Testis (tissue), 5 donors: Measurements from ENCODE around the gene MAPK11. TPM values are rescaled to one million over a fixed set of nuclear protein-coding genes. Genes with fewer than 3 reads are reported as not detected.
A peak's percentile ranks its signal among the peaks of the same experiment; 100 is the strongest.

Experiments
- DNase-seq: peaks from one replicate; pipeline ENCODE4 v3.0.0-alpha.2; 2019
- H3K27ac ChIP-seq, 2 donors: fragments of 200-600 bp; sonication (generic); one replicate each; pipeline ENCODE4 v1.5.1; 2019
- H3K27me3 ChIP-seq: fragments of 200-600 bp; sonication (generic); one replicate; pipeline ENCODE4 v1.5.1; 2019
- H3K36me3 ChIP-seq: fragments of 200-600 bp; sonication (generic); one replicate; pipeline ENCODE4 v1.5.1; 2017; ENCODE audit warnings: low read depth; ENCODE audit errors: missing control alignments
- H3K4me1 ChIP-seq: fragments of 200-600 bp; sonication (generic); one replicate; pipeline ENCODE4 v1.5.1; 2019
- H3K4me3 ChIP-seq, 2 donors: fragments of 200-600 bp; sonication (generic); one replicate each; pipeline ENCODE4 v1.5.1; 2017 to 2019
- H3K9me3 ChIP-seq: fragments of 200-600 bp; sonication (generic); one replicate; pipeline ENCODE4 v1.5.1; 2017
- CTCF ChIP-seq, 3 experiments: fragments of 450-650 bp in 2 of 3; fragments of 200-600 bp in 1 of 3; sonication (generic) in 1 of 3; IDR thresholded peaks; one replicate each; pipeline ENCODE4 v1.5.1; 2016 to 2019; ENCODE audit warnings: antibody characterized with exemption in 3 of 3, mild to moderate bottlenecking in 2 of 3, moderate library complexity in 1 of 3
- POLR2A ChIP-seq: fragments of 450-650 bp; IDR thresholded peaks from one replicate; pipeline ENCODE4 v1.6.1; 2017; ENCODE audit warnings: antibody characterized with exemption, mild to moderate bottlenecking, moderate library complexity
- WGBS, 2 donors: methylation state at CpG; one replicate each; pipeline ENCODE4 v1.1.5; 2018; 5-methylcytosine and 5-hydroxymethylcytosine counted together
- intact Hi-C: fragments of 100-400 bp; cut with DNase I; formaldehyde crosslinking; loops from one replicate; pipeline ENCODE4 v1.15.1; 2023; ENCODE audit warnings: low total_unique reads
- long read RNA-seq, 2 donors: transcript quantifications; one replicate each; lab custom pipeline, GENCODE V29; 2026
- polyA plus RNA-seq: library from polyadenylated mRNA; stranded (reverse); fragments of 350-450 nt; fragmentation: Illumina TruSeq; extraction: RNeasy Lipid Tissue Mini Kit (QIAGEN cat#74804); gene quantifications from one replicate; pipeline ENCODE4 v1.2.3, GENCODE V29; 2014; ENCODE audit warnings: low read depth, low replicate concordance; ENCODE audit not compliant: insufficient read depth
- total RNA-seq, 2 donors: library from RNA; depleted of rRNA; stranded (reverse); fragments of >200 nt; gene quantifications; one replicate each; pipeline ENCODE4 v1.2.3, GENCODE V29; 2016

MAPK11 gene
- total RNA-seq (10 to 100 TPM in 1 of 2 donors, 1 to 10 TPM in 1; 8.3 to 10.7 TPM), polyA plus RNA-seq (6.4 TPM)
- long read RNA-seq, donor 1, partial matches to known transcripts, result 0 of 1 reads
- long read RNA-seq, donor 1, other reads (novel, unspliced or antisense), result 0 of 1 reads
- long read RNA-seq, donor 2, partial matches to known transcripts, result 0 of 2 reads
- long read RNA-seq, donor 2, other reads (novel, unspliced or antisense), result 0 of 2 reads

GRCh38 chr22:50269970-50270665, at the start of gene MAPK11:
MAPK11 (minus strand) TSS chr22:50270380; CDS start chr22:50270292, 88 bp downstream.
- Histone ChIP-seq H3K4me1 (peaks cover 44% of the 10 kb centered on the region), H3K27ac (peak within 1 kb of the TSS; percentile 10 to 75), H3K27me3 (no peaks in the 10 kb centered on the region), H3K4me3 (peak within 1 kb of the TSS; percentile 45 to 46), H3K9me3 (no peaks in the 10 kb centered on the region), H3K36me3 (no peaks in the 10 kb centered on the region)
- intact Hi-C loops, result no loop called here
- WGBS, 2 donors, result 0% methylated on average over 4 to 71 of the region's 92 CpGs
- DNase-seq, result peak; percentile 49
- TF ChIP-seq CTCF (IDR thresholded peaks at IDR 0.05), result no peak
- no peak for TF ChIP-seq POLR2A

GRCh38 chr22:50319503-50319951, 49.3 kb upstream of the MAPK11 start:
- Histone ChIP-seq H3K4me1 (no peaks in the 10 kb centered on the region), H3K27ac (no peak overlapping the region), H3K27me3 (no peaks in the 10 kb centered on the region), H3K9me3 (no peaks in the 10 kb centered on the region), H3K4me3 (no peak overlapping the region), H3K36me3 (no peaks in the 10 kb centered on the region)
- intact Hi-C loops, result no loop called here
- TF ChIP-seq CTCF (IDR thresholded peaks at IDR 0.05) (no peak), POLR2A (no peak)
- WGBS, 2 donors, result 92 to 93% methylated on average over 13 to 15 of the region's 15 CpGs
- no peak for DNase-seq

- H3K27me3 ChIP-seq, result no peaks in the 10 kb centered on the region
- no peaks in the 10 kb centered on the region for H3K9me3 ChIP-seq
- 79 to 89% methylated on average over 15 to 21 of the region's 21 CpGs for WGBS, 2 donors
- no peak overlapping the region for H3K4me3 ChIP-seq
- H3K27ac ChIP-seq, result no peak overlapping the region
- TF ChIP-seq CTCF (IDR thresholded peaks at IDR 0.05) (no peak), POLR2A (no peak)
- DNase-seq, result no peak
- H3K36me3 ChIP-seq, result no peaks in the 10 kb centered on the region
- no peaks in the 10 kb centered on the region for H3K4me1 ChIP-seq
- intact Hi-C loops, result no loop called here
Observed at GRCh38 chr22:50318698-50319411, 48.7 kb upstream of the MAPK11 start.

- Histone ChIP-seq H3K4me3 (no peak overlapping the region), H3K4me1 (no peaks in the 10 kb centered on the region), H3K27me3 (no peaks in the 10 kb centered on the region), H3K27ac (no peak overlapping the region), H3K36me3 (no peaks in the 10 kb centered on the region), H3K9me3 (no peaks in the 10 kb centered on the region)
- no peak for DNase-seq
- intact Hi-C loops, result no loop called here
- no peak for TF ChIP-seq CTCF (IDR thresholded peaks at IDR 0.05)
- no peak for TF ChIP-seq POLR2A
- 81 to 90% methylated on average over 7 of the region's 7 CpGs for WGBS, 2 donors
Observed at GRCh38 chr22:50318356-50318697, 48.1 kb upstream of the MAPK11 start.
